Bronchial epithelial cell (primary cell): Measurements from ENCODE around the gene C4orf51. TPM values are rescaled to one million over a fixed set of nuclear protein-coding genes. Genes with fewer than 3 reads are reported as not detected.

Experiments used
- DNase-seq: peaks from one replicate; pipeline ENCODE4 v3.0.0-alpha.2; 2010; ENCODE audit warnings: low read depth
- FAIRE-seq: peaks from 2 replicates; lab custom pipeline; 2011; peaks lifted over from hg19 to GRCh38; lab: Jason Lieb, UNC
- H3K27me3 ChIP-seq: 2 replicates; pipeline ENCODE4 v1.5.1; 2011; ENCODE audit warnings: low read length; ENCODE audit not compliant: control insufficient read depth, insufficient read depth
- H3K36me3 ChIP-seq: 2 replicates; pipeline ENCODE4 v1.5.1; 2011; ENCODE audit warnings: low read length; ENCODE audit not compliant: control insufficient read depth, insufficient read depth
- H3K4me3 ChIP-seq: 2 replicates; pipeline ENCODE4 v1.5.1; 2011; ENCODE audit warnings: mild to moderate bottlenecking, low read depth, low read length, control low read depth
- CTCF ChIP-seq: IDR thresholded peaks from 2 replicates; pipeline ENCODE4 v1.5.1; 2011; ENCODE audit warnings: mild to moderate bottlenecking, moderate library complexity, low read length, control low read depth, inconsistent platforms; ENCODE audit not compliant: insufficient read depth, severe bottlenecking
- total RNA-seq: library from RNA; depleted of rRNA; stranded (reverse); fragments of >200 nt; gene quantifications from 2 replicates; pipeline ENCODE4 v1.2.1, GENCODE V29; 2014

C4orf51 gene
- total RNA-seq, 1 donor from 2014 or later: not detected

- TF ChIP-seq CTCF: no peak
- H3K4me3 ChIP-seq: no peak overlapping the region
- FAIRE-seq (no peak), DNase-seq (no peak)
- H3K27me3 ChIP-seq: no peaks in the 10 kb centered on the region
- H3K36me3 ChIP-seq: peaks cover 5% of the 10 kb centered on the region
Measured at GRCh38 chr4:145760961-145761929, 81.3 kb downstream of the C4orf51 start.

GRCh38 chr4:145762719-145763118 is 82.8 kb downstream of the C4orf51 start:
- H3K4me3 ChIP-seq: no peak overlapping the region
- DNase-seq (no peak), FAIRE-seq (no peak)
- no peaks in the 10 kb centered on the region for H3K27me3 ChIP-seq
- peaks cover 5% of the 10 kb centered on the region for H3K36me3 ChIP-seq
- TF ChIP-seq CTCF: no peak

GRCh38 chr4:145763399-145763798 is 83.5 kb downstream of the C4orf51 start:
- FAIRE-seq: no peak
- Histone ChIP-seq H3K4me3 (no peak overlapping the region), H3K27me3 (no peaks in the 10 kb centered on the region), H3K36me3 (peaks cover 5% of the 10 kb centered on the region)
- DNase-seq: no peak
- no peak for TF ChIP-seq CTCF

- no peak for TF ChIP-seq CTCF
- no peak overlapping the region for H3K4me3 ChIP-seq
- no peaks in the 10 kb centered on the region for H3K27me3 ChIP-seq
- FAIRE-seq (no peak), DNase-seq (no peak)
- peaks cover 3% of the 10 kb centered on the region for H3K36me3 ChIP-seq
Measured at GRCh38 chr4:145766273-145766672, 86.3 kb downstream of the C4orf51 start.

- peaks cover 2% of the 10 kb centered on the region for H3K36me3 ChIP-seq
- no peak for TF ChIP-seq CTCF
- no peak for DNase-seq
- FAIRE-seq: no peak
- H3K27me3 ChIP-seq: no peaks in the 10 kb centered on the region
- H3K4me3 ChIP-seq: no peak overlapping the region
Measured at GRCh38 chr4:145769450-145770037, 89.6 kb downstream of the C4orf51 start.
